T-helper 1 cell treated with Interleukin-12 subunit alpha and Interleukin-12 subunit beta and Interleukin-4 antibody, amounts not matched to agents 30 ng/mL and 1 ng/mL, for 36 hours (primary cell): Measurements from ENCODE around the gene ZFP30. TPM values are rescaled to one million over a fixed set of nuclear protein-coding genes. Genes with fewer than 3 reads are reported as not detected.

Experiments used
- intact Hi-C: fragments of 100-400 bp; cut with micrococcal nuclease; formaldehyde crosslinking; loops from one replicate; pipeline ENCODE4 v1.15.1; 2024
- total RNA-seq: library from RNA; stranded (reverse); gene quantifications from 2 replicates; pipeline ENCODE4 v1.2.3, GENCODE V29; 2022

ZFP30 gene
- total RNA-seq, 1 donor from 2014 or later = 9.6 TPM

GRCh38 chr19:37565370-37565669 is 89.9 kb downstream of the ZFP30 start:
- intact Hi-C loops = no loop called here

GRCh38 chr19:37564624-37565369 is 90.5 kb downstream of the ZFP30 start:
- intact Hi-C loops = no loop called here

Other genes with a start within 250 kb of the ZFP30 start
- gene ZNF569, start 188.0 kb downstream of the ZFP30 start, total RNA-seq = 4.4 and 6.1 TPM in 2 replicates
- 4.2 and 5.6 TPM in 2 replicates for gene ZNF570, start 186.1 kb downstream of the ZFP30 start, total RNA-seq
- gene ZNF793, start 148.5 kb downstream of the ZFP30 start, total RNA-seq = 0.88 and 1.4 TPM in 2 replicates
- 0.59 and 1.2 TPM in 2 replicates for gene ZNF571, start 60.7 kb downstream of the ZFP30 start, total RNA-seq
- 0.44 and 0.93 TPM in 2 replicates for gene ZNF540, start 60.6 kb downstream of the ZFP30 start, total RNA-seq
- 2.1 and 2.2 TPM in 2 replicates for gene ZNF607, start 64.3 kb upstream of the ZFP30 start, total RNA-seq
- 6.3 and 9.2 TPM in 2 replicates for gene ZNF573, start 124.1 kb upstream of the ZFP30 start, total RNA-seq